GM23338 (cell line): ENCODE measurements around the gene ACTBL2.

Source experiments
- CREB1 ChIP-seq: fragments of 250-450 bp; sonication (Bioruptor Pico); IDR thresholded peaks from 2 replicates; pipeline ENCODE4 v1.5.0; 2020; ENCODE audit warnings: low read depth, mild to moderate bottlenecking, moderate library complexity
- ETS1 ChIP-seq: IDR thresholded peaks from 2 replicates; pipeline ENCODE4 v1.6.1; 2016; ENCODE audit warnings: antibody characterized with exemption
- EZH2 ChIP-seq: fragments of 200-600 bp; sonication (generic); IDR thresholded peaks from one replicate; pipeline ENCODE4 v1.8.0; 2017; ENCODE audit warnings: antibody characterized with exemption, mild to moderate bottlenecking, low read depth; ENCODE audit not compliant: unreplicated experiment
- EZH2phosphoT487 ChIP-seq: fragments of 200-600 bp; sonication (generic); IDR thresholded peaks from one replicate; pipeline ENCODE4 v1.8.1; 2018; ENCODE audit warnings: antibody characterized with exemption; ENCODE audit not compliant: unreplicated experiment
- JUNB ChIP-seq: IDR thresholded peaks from one replicate; pipeline ENCODE4 v1.6.1; 2016; ENCODE audit warnings: antibody characterized with exemption; ENCODE audit not compliant: unreplicated experiment
- NANOG ChIP-seq: IDR thresholded peaks from 2 replicates; pipeline ENCODE4 v1.6.1; 2016; ENCODE audit warnings: antibody characterized with exemption, borderline replicate concordance
- POLR2AphosphoS5 ChIP-seq: IDR thresholded peaks from 2 replicates; pipeline ENCODE4 v1.6.1; 2016; ENCODE audit warnings: antibody characterized with exemption, low read depth
- STAT1 ChIP-seq: IDR thresholded peaks from one replicate; pipeline ENCODE4 v1.6.1; 2016; ENCODE audit warnings: antibody characterized with exemption; ENCODE audit not compliant: unreplicated experiment
- ZNF114 ChIP-seq: fragments of 250-450 bp; sonication (Bioruptor Pico); IDR thresholded peaks from 2 replicates; pipeline ENCODE4 v1.5.0; 2020; ENCODE audit warnings: mild to moderate bottlenecking, moderate library complexity
- ZNF331 ChIP-seq: fragments of 250-450 bp; sonication (Bioruptor Pico); IDR thresholded peaks from 2 replicates; pipeline ENCODE4 v1.5.0; 2020; ENCODE audit warnings: low read depth, mild to moderate bottlenecking, moderate library complexity
- TF ChIP-seq, protein P1 (sequence below), 2 experiments: fragments of 200-600 bp in 1 of 2; sonication (generic) in 1 of 2; conservative IDR thresholded peaks; 2 replicates each; pipeline versions ENCODE4 v1.5.1 to v1.6.1; 2016 to 2017; ENCODE audit warnings: antibody characterized with exemption in 2 of 2, low read depth in 2 of 2, mild to moderate bottlenecking in 2 of 2, moderate library complexity in 1 of 2
- TF ChIP-seq, protein P2 (sequence below): IDR thresholded peaks from one replicate; pipeline ENCODE4 v1.6.1; 2018; ENCODE audit warnings: antibody characterized with exemption; ENCODE audit not compliant: unreplicated experiment

- TF ChIP-seq, protein P1, sequence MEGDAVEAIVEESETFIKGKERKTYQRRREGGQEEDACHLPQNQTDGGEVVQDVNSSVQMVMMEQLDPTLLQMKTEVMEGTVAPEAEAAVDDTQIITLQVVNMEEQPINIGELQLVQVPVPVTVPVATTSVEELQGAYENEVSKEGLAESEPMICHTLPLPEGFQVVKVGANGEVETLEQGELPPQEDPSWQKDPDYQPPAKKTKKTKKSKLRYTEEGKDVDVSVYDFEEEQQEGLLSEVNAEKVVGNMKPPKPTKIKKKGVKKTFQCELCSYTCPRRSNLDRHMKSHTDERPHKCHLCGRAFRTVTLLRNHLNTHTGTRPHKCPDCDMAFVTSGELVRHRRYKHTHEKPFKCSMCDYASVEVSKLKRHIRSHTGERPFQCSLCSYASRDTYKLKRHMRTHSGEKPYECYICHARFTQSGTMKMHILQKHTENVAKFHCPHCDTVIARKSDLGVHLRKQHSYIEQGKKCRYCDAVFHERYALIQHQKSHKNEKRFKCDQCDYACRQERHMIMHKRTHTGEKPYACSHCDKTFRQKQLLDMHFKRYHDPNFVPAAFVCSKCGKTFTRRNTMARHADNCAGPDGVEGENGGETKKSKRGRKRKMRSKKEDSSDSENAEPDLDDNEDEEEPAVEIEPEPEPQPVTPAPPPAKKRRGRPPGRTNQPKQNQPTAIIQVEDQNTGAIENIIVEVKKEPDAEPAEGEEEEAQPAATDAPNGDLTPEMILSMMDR (conservative IDR thresholded peaks at IDR 0.05; ENCODE audit: low read depth in 2 of 2): no peak
- TF ChIP-seq JUNB (no peak), CREB1 (CRISPR knock-in tag) (no peak), EZH2 (no peak), POLR2AphosphoS5 (no peak), EZH2phosphoT487 (no peak), ETS1 (no peak), STAT1 (no peak), ZNF114 (CRISPR knock-in tag) (no peak), NANOG (no peak), ZNF331 (CRISPR knock-in tag) (no peak)
- TF ChIP-seq, protein P2, sequence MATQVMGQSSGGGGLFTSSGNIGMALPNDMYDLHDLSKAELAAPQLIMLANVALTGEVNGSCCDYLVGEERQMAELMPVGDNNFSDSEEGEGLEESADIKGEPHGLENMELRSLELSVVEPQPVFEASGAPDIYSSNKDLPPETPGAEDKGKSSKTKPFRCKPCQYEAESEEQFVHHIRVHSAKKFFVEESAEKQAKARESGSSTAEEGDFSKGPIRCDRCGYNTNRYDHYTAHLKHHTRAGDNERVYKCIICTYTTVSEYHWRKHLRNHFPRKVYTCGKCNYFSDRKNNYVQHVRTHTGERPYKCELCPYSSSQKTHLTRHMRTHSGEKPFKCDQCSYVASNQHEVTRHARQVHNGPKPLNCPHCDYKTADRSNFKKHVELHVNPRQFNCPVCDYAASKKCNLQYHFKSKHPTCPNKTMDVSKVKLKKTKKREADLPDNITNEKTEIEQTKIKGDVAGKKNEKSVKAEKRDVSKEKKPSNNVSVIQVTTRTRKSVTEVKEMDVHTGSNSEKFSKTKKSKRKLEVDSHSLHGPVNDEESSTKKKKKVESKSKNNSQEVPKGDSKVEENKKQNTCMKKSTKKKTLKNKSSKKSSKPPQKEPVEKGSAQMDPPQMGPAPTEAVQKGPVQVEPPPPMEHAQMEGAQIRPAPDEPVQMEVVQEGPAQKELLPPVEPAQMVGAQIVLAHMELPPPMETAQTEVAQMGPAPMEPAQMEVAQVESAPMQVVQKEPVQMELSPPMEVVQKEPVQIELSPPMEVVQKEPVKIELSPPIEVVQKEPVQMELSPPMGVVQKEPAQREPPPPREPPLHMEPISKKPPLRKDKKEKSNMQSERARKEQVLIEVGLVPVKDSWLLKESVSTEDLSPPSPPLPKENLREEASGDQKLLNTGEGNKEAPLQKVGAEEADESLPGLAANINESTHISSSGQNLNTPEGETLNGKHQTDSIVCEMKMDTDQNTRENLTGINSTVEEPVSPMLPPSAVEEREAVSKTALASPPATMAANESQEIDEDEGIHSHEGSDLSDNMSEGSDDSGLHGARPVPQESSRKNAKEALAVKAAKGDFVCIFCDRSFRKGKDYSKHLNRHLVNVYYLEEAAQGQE: no peak
Measured at GRCh38 chr5:57513785-57514184, 31.2 kb upstream of the ACTBL2 start.
